ENCODE results near the gene FDX1.

- TF ChIP-seq CTCF (IDR thresholded peaks at IDR 0.05; ENCODE audit: low read depth, low read length) (no peak), EZH2phosphoT487 (IDR thresholded peaks at IDR 0.05; ENCODE audit: low read depth) (no peak)
These were observed 22.4 kb upstream of the FDX1 start for GRCh38 chr11:110407315-110407714.

Measured in OCI-LY3 (cell line).